Stomach smooth muscle (tissue), 2 donors: ENCODE results near the gene C5orf24.
"Not testable (repeated sequence)": the region's sequence is repeated elsewhere in the genome, so short reads cannot be mapped to it uniquely, and the experiment has no call there.

Source experiments
- H3K27ac ChIP-seq: one replicate; pipeline ENCODE4 v1.7.0; 2013; ENCODE audit warnings: mild to moderate bottlenecking, low read length, inconsistent platforms
- H3K27me3 ChIP-seq, 2 donors: one replicate each; pipeline ENCODE4 v1.7.0; 2013; ENCODE audit warnings: low read length in 2 of 2; ENCODE audit not compliant: insufficient read depth in 2 of 2, control insufficient read depth in 1 of 2
- H3K36me3 ChIP-seq, 2 donors: one replicate each; pipeline ENCODE4 v1.7.0; 2013; ENCODE audit warnings: low read length in 2 of 2; ENCODE audit not compliant: control insufficient read depth in 2 of 2, insufficient read depth in 2 of 2
- H3K4me1 ChIP-seq: one replicate; pipeline ENCODE4 v1.7.0; 2013; ENCODE audit warnings: low read length; ENCODE audit not compliant: control insufficient read depth, insufficient read depth
- H3K4me3 ChIP-seq, 2 donors: one replicate each; pipeline ENCODE4 v1.7.0; 2013; ENCODE audit warnings: low read length in 2 of 2
- H3K9ac ChIP-seq, 2 donors: one replicate each; pipeline ENCODE4 v1.7.0; 2013; ENCODE audit warnings: low read length in 2 of 2, mild to moderate bottlenecking in 1 of 2
- H3K9me3 ChIP-seq, 2 donors: one replicate each; pipeline ENCODE4 v1.7.0; 2013; ENCODE audit warnings: low read length in 2 of 2; ENCODE audit not compliant: control insufficient read depth in 2 of 2
- donor health status: healthy.
- donor health status: Pancreatic carcinoma.

Gene C5orf24

DNA sequence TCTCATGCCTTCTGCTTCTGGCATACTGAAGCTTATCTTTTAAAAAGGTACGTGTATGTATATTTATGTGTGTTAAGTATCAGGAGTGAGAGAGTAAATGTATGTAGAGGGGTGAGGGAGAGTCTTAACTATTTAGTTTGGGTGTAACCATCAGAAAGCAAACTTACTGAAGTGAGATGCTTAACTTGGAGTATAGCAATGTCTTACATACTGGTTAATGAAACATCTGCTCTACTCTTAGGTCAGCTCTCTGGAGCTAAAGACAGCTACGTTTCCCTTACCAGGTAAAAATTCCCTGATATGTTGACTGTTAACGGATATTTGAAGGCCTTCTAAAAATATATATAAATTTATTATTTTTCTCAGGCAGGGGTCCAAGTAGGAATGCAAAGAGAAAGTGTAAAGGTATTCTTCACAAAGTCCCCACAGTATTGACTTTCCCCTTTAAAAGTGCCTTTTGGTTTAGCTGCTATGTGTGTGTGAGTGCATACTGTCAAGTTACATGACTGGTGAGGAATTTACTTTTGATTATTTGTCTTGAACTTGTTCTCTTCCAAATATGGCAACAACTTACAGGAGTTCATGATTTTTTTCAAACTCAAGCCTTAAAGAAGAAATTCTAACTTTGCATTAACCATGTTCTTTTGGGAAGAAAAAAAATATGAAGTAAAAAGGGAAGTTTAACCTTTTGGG, 12.3 kb upstream of the C5orf24 start:
- Histone ChIP-seq H3K9me3 (no peaks in the 10 kb centered on the region), H3K9ac (no peak overlapping the region), H3K36me3 (peaks cover 3 to 7% of the 10 kb centered on the region in 2 donors), H3K27me3 (no peaks in the 10 kb centered on the region), H3K4me3 (no peak overlapping the region), H3K27ac (no peak overlapping the region), H3K4me1 (no peaks in the 10 kb centered on the region)

- Histone ChIP-seq H3K27ac (no peak overlapping the region), H3K4me1 (no peaks in the 10 kb centered on the region), H3K36me3 (peaks cover 6 to 11% of the 10 kb centered on the region in 2 donors), H3K9me3 (no peaks in the 10 kb centered on the region), H3K27me3 (no peaks in the 10 kb centered on the region), H3K9ac (no peak overlapping the region), H3K4me3 (no peak overlapping the region)
Measured at GRCh38 chr5:134835623-134836022, 10.1 kb upstream of the C5orf24 start.

- Histone ChIP-seq H3K36me3 (peaks cover 6 to 11% of the 10 kb centered on the region in 2 donors), H3K27me3 (no peaks in the 10 kb centered on the region), H3K9me3 (no peaks in the 10 kb centered on the region), H3K4me1 (no peaks in the 10 kb centered on the region), H3K4me3 (no peak overlapping the region), H3K27ac (no peak overlapping the region), H3K9ac (no peak overlapping the region)
Measured at GRCh38 chr5:134837530-134838181, 8.1 kb upstream of the C5orf24 start.

DNA sequence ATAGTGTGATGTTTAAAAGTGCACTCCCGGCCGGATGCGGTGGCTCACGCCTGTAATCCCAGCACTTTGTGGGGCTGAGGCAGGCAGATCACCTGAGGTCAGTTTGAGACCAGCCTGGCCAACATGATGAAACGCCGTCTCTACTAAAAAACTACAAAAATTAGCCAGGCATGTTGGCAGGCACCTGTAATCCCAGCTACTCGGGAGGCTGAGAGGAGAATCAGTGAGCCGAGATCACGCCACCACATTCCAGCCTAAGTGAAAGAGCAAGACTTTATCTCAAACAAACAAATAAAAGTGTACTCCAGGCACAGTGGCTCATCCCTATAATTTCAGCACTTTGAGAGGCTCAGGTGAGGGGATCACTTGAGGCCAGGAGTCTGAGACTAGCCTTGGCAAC, 7.4 kb upstream of the C5orf24 start:
- H3K9ac ChIP-seq, H3K27ac ChIP-seq, H3K4me3 ChIP-seq, H3K9me3 ChIP-seq, H3K4me1 ChIP-seq, H3K27me3 ChIP-seq: not testable (repeated sequence)
- H3K36me3 ChIP-seq = peaks cover 6 to 11% of the 10 kb centered on the region in 2 donors

DNA sequence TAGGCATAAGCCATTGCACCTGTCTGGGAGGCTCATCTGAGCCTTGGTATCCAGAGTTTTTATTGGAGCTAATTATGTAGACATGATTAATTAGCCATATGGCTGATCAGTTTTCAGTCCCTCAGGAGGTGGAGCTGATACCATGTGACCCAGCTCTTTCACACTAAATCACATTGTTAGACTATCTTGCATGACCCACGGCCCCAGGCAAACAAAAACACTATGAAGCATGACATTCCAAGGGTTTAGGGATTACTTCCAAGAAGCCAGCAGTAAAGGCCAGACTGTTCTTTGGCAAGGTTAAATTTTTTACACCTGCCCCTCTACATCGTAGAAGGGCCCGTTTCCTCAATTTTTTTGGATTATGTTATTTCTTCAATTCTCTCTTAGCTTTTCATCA, 5.0 kb upstream of the C5orf24 start:
- Histone ChIP-seq H3K4me3 (no peak overlapping the region), H3K4me1 (no peaks in the 10 kb centered on the region), H3K27ac (no peak overlapping the region), H3K36me3 (peaks cover 6% of the 10 kb centered on the region in 2 donors), H3K9ac (no peak overlapping the region), H3K27me3 (no peaks in the 10 kb centered on the region), H3K9me3 (no peaks in the 10 kb centered on the region)

DNA sequence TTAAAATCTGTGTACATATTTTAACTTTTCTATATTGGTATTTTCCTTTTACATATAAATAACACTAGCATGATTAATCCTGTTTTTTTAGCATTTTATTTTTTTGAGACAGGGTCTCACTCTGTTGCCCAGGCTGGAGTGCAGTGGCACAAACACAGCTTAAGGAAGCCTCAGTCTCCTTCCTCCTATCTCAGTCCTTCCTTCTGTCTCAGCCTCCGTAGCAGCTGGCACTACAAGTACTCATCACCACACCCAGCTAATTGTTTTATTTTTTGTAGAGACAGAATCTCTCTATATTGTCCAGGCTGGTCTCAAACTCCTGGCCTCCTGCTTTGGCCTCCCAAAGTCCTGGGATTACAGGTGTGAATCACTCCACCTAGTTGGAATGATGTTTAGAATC, 1.5 kb upstream of the C5orf24 start:
- H3K4me3 ChIP-seq = no peak overlapping the region
- peaks cover 11% of the 10 kb centered on the region for H3K4me1 ChIP-seq
- no peak overlapping the region for H3K9ac ChIP-seq
- H3K27me3 ChIP-seq = no peaks in the 10 kb centered on the region
- H3K27ac ChIP-seq = no peak overlapping the region
- H3K36me3 ChIP-seq = peaks cover 0 to 4% of the 10 kb centered on the region in 2 donors
- H3K9me3 ChIP-seq = no peaks in the 10 kb centered on the region

DNA sequence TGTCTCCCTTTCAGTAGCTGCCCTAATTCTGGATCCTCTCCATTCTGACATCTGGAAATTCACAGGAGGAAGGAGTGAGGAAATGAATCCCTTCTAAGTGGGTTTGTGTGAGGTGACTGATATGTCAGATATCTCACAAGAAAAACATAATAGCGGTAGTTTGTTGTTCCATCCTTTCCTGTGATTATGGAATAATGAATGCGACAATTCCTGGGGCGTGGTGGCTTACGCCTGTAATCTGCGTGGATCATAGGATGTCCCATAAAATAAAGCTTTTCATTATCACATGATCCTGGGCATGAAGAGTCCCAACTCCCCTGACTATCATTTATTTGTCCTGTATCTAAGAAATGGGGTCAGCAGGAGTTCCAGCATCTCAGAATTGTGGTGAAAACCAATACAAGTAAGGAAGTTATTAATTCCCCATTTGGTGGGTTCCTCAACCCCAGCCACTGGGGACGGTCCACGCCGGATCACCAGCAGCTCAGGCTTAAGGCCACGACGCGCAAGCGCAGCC, 375 bp upstream of the C5orf24 start:
- H3K4me3 ChIP-seq = peak overlapping the region; percentile 64 to 86
- H3K9ac ChIP-seq = peak overlapping the region; percentile 77 to 89
- peaks cover 0 to 2% of the 10 kb centered on the region in 2 donors for H3K36me3 ChIP-seq
- H3K4me1 ChIP-seq = peaks cover 11% of the 10 kb centered on the region
- H3K27me3 ChIP-seq = no peaks in the 10 kb centered on the region
- peak overlapping the region; percentile 85 for H3K27ac ChIP-seq
- H3K9me3 ChIP-seq = no peaks in the 10 kb centered on the region

- Histone ChIP-seq H3K4me1 (peaks cover 16% of the 10 kb centered on the region), H3K27ac (peak overlapping the region; percentile 85), H3K9me3 (no peaks in the 10 kb centered on the region), H3K36me3 (no peaks in the 10 kb centered on the region), H3K4me3 (peak overlapping the region; percentile 86 to 93), H3K9ac (peak overlapping the region; percentile 77 to 89), H3K27me3 (no peaks in the 10 kb centered on the region)
Measured at GRCh38 chr5:134846641-134846960, 833 bp downstream of the C5orf24 start.

DNA sequence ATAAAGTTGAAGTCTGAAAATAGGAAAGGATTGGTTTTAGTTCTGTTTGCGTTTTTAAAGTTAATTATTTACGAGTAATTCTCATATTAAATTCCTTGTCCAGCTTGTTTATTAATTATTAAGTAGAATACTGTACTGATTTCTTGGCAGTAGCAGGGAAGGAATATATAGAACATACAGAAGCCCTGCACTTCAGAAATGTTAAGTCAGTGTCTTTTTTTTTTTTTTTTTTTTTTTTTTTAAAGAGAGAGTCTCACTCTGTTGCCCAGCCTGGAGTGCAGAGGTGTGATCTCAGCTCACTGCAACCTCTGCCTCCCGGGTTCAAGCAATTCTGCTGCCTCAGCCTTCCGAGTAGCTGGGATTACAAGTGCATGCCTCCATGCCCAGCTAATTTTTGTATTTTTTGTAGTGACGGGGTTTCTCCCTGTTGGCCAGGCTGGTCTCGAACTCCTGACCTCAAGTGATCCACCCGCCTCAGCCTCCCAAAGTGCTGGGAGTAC, 3.7 kb downstream of the C5orf24 start:
- not testable (repeated sequence) for H3K27ac ChIP-seq, H3K27me3 ChIP-seq, H3K9ac ChIP-seq, H3K4me3 ChIP-seq, H3K9me3 ChIP-seq, H3K36me3 ChIP-seq
- H3K4me1 ChIP-seq = peaks cover 16% of the 10 kb centered on the region

GRCh38 chr5:134851307-134851923, 5.6 kb downstream of the C5orf24 start:
- Histone ChIP-seq H3K27ac (no peak overlapping the region), H3K9ac (no peak overlapping the region), H3K27me3 (no peaks in the 10 kb centered on the region), H3K4me3 (no peak overlapping the region), H3K36me3 (peaks cover 8 to 13% of the 10 kb centered on the region in 2 donors), H3K4me1 (peaks cover 16% of the 10 kb centered on the region), H3K9me3 (no peaks in the 10 kb centered on the region)
